Nephron progenitor cell (in vitro differentiated cells): ENCODE data around the gene P3H3.

Experiments
- DNase-seq: peaks from one replicate; pipeline ENCODE4 v3.0.0; 2021
- H3K27ac Mint-ChIP-seq: 2 replicates; pipeline ENCODE4 v1.8.0; 2021; ENCODE audit warnings: mild to moderate bottlenecking, moderate library complexity, mixed read lengths
- H3K27me3 Mint-ChIP-seq: 2 replicates; pipeline ENCODE4 v1.8.0; 2021; ENCODE audit warnings: mild to moderate bottlenecking, low read depth, mixed read lengths; ENCODE audit not compliant: poor library complexity
- H3K36me3 Mint-ChIP-seq: 2 replicates; pipeline ENCODE4 v1.8.0; 2021; ENCODE audit warnings: low read depth, mixed read lengths
- H3K4me1 Mint-ChIP-seq: 2 replicates; pipeline ENCODE4 v1.8.0; 2021; ENCODE audit warnings: mixed read lengths
- H3K4me3 Mint-ChIP-seq: 2 replicates; pipeline ENCODE4 v1.8.0; 2021; ENCODE audit warnings: mild to moderate bottlenecking, moderate library complexity, mixed read lengths
- H3K9me3 Mint-ChIP-seq: 2 replicates; pipeline ENCODE4 v1.8.0; 2021; ENCODE audit warnings: mild to moderate bottlenecking, moderate library complexity, mixed read lengths
- CTCF ChIP-seq: fragments of 200-600 bp; sonication (generic); IDR thresholded peaks from 2 replicates; pipeline ENCODE4 v1.5.0; 2021; ENCODE audit warnings: antibody characterized with exemption

P3H3 gene

GRCh38 chr12:6813363-6813762 lies 14.8 kb upstream of the P3H3 start:
- Mint-ChIP-seq H3K27ac (no peak overlapping the region), H3K27me3 (peaks cover 6% of the 10 kb centered on the region), H3K4me1 (peaks cover 55% of the 10 kb centered on the region), H3K9me3 (no peaks in the 10 kb centered on the region), H3K4me3 (no peak overlapping the region), H3K36me3 (no peaks in the 10 kb centered on the region)
- no peak for TF ChIP-seq CTCF
- DNase-seq = no peak

GRCh38 chr12:6816598-6816997 lies 11.6 kb upstream of the P3H3 start:
- H3K36me3 Mint-ChIP-seq = no peaks in the 10 kb centered on the region
- H3K9me3 Mint-ChIP-seq = no peaks in the 10 kb centered on the region
- no peak for DNase-seq
- peaks cover 61% of the 10 kb centered on the region for H3K4me1 Mint-ChIP-seq
- no peak overlapping the region for H3K4me3 Mint-ChIP-seq
- H3K27ac Mint-ChIP-seq = peak overlapping the region; percentile 62
- TF ChIP-seq CTCF = no peak
- H3K27me3 Mint-ChIP-seq = peaks cover 6% of the 10 kb centered on the region

GRCh38 chr12:6817098-6817497 lies 11.1 kb upstream of the P3H3 start:
- no peaks in the 10 kb centered on the region for H3K9me3 Mint-ChIP-seq
- no peaks in the 10 kb centered on the region for H3K36me3 Mint-ChIP-seq
- peak overlapping the region; percentile 62 for H3K27ac Mint-ChIP-seq
- no peak overlapping the region for H3K4me3 Mint-ChIP-seq
- DNase-seq = no peak
- TF ChIP-seq CTCF = no peak
- H3K27me3 Mint-ChIP-seq = peaks cover 6% of the 10 kb centered on the region
- peaks cover 64% of the 10 kb centered on the region for H3K4me1 Mint-ChIP-seq

- no peak for DNase-seq
- Mint-ChIP-seq H3K27ac (peak overlapping the region; percentile 64), H3K36me3 (no peaks in the 10 kb centered on the region), H3K9me3 (no peaks in the 10 kb centered on the region), H3K4me3 (peak overlapping the region; percentile 22), H3K27me3 (peaks cover 7% of the 10 kb centered on the region), H3K4me1 (peaks cover 70% of the 10 kb centered on the region)
- no peak for TF ChIP-seq CTCF
Measured at GRCh38 chr12:6817662-6818157, 10.5 kb upstream of the P3H3 start.

- no peaks in the 10 kb centered on the region for H3K9me3 Mint-ChIP-seq
- peak overlapping the region; percentile 80 for H3K27ac Mint-ChIP-seq
- TF ChIP-seq CTCF = no peak
- H3K4me3 Mint-ChIP-seq = peak overlapping the region; percentile 22
- DNase-seq = peak; percentile 39
- H3K36me3 Mint-ChIP-seq = no peaks in the 10 kb centered on the region
- peaks cover 75% of the 10 kb centered on the region for H3K4me1 Mint-ChIP-seq
- H3K27me3 Mint-ChIP-seq = peaks cover 10% of the 10 kb centered on the region
Measured at GRCh38 chr12:6818222-6818621, 10.0 kb upstream of the P3H3 start.

GRCh38 chr12:6818645-6819044 lies 9.6 kb upstream of the P3H3 start:
- Mint-ChIP-seq H3K27ac (peak overlapping the region; percentile 80), H3K4me1 (peaks cover 79% of the 10 kb centered on the region), H3K27me3 (peaks cover 10% of the 10 kb centered on the region), H3K9me3 (no peaks in the 10 kb centered on the region), H3K4me3 (peak overlapping the region; percentile 22), H3K36me3 (no peaks in the 10 kb centered on the region)
- TF ChIP-seq CTCF = no peak
- no peak for DNase-seq
